ENCODE results near the gene PITPNC1.
"Not testable (repeated sequence)": the region's sequence is repeated elsewhere in the genome, so short reads cannot be mapped to it uniquely, and the experiment has no call there.

PITPNC1 gene

DNA sequence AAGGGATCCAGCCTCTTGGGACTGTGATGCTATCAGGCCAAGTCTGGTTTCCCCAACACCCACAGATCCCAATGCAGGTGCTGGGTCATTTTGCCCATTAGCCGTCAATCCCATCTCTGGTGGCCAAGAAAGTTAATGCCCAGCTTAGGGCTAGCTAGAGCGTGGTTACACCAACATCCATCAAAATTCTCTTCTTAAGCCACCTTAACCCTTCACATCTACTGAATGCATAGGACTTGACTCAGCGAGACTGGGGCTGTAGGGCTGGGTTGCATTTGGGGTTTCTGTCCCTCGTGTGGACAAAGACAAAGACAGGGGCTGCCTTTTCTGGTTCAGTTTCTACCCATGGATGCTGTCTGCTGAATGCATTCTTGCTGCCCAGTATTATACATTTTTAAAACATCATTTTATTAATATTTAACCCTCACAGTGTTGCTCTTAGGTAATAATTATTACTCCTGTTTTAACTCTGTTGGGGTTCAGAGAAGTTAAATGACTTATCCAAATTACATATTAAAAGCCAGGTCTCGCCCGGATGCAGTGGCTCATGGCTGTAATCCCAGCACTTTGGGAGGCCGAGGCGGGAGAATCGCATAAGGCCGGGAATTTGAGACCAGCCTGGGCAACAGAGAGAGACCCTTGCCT lies 199.5 kb downstream of the PITPNC1 start:
- no peak for DNase-seq (ENCODE audit: low read depth, low spot score)

DNA sequence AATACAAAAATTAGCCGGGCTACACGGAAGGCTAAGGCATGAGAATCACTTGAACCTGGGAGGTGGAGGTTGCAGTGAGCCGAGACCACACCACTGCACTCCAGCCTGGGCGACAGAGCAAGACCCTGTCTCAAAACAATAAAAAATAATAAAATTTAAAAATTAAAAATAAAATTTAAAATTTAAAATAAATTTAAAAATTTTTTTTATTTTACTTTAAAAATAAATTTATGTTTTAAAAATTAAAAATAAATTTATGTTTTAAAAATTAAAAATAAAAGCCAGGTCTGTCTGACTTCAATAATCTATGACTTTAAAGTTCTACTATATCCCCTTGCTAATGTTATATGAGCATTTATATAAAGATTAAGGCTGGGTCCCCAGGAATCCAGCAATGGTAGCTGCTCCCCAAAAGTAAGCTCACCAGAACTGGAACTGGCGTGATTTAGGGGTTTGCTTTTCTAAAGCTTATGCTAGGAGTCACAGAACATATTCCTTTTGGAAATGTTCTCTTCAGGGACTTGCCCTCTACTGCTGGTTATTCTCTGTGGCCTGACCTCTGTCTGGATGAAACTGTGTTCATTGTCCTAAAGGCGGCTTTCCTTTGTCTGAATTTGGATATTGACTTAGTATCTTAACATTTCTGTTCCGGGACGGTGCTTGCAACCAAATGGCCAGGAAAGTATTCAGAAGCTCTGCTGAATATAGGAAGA lies 200.5 kb downstream of the PITPNC1 start:
- DNase-seq (ENCODE audit: low read depth, low spot score), result no peak

GRCh38 chr17:67578142-67578457 lies 201.0 kb downstream of the PITPNC1 start:
- no peak for DNase-seq (ENCODE audit: low read depth, low spot score)

GRCh38 chr17:67578679-67579405 lies 201.8 kb downstream of the PITPNC1 start:
- DNase-seq (ENCODE audit: low read depth, low spot score), result not testable (repeated sequence)

DNA sequence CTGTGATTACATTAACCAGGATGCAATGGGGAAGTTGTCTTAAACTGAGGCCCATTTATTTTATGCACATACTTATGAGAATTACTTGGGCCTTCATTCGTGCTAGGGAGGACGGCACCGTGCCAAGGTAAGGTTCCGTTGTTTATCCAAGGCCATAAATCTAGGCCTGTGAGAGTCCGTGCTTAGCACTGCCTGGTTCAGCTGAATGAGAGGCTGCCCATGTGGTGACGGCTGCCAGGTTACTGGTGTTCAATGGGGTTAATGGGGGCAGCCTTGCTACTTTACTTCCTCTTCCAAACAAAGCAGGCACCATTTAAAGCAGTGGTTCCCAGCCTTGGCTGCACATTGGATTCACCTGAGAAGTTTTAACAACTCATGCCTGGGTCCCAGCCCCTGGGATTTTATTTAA lies 205.6 kb downstream of the PITPNC1 start:
- no peak for DNase-seq (ENCODE audit: low read depth, low spot score)

- DNase-seq (ENCODE audit: low read depth, low spot score), result no peak
Measured at GRCh38 chr17:67585077-67585602, 208.1 kb downstream of the PITPNC1 start.

- no peak for DNase-seq (ENCODE audit: low read depth, low spot score)
Measured at GRCh38 chr17:67588326-67588725, 211.2 kb downstream of the PITPNC1 start.

DNA sequence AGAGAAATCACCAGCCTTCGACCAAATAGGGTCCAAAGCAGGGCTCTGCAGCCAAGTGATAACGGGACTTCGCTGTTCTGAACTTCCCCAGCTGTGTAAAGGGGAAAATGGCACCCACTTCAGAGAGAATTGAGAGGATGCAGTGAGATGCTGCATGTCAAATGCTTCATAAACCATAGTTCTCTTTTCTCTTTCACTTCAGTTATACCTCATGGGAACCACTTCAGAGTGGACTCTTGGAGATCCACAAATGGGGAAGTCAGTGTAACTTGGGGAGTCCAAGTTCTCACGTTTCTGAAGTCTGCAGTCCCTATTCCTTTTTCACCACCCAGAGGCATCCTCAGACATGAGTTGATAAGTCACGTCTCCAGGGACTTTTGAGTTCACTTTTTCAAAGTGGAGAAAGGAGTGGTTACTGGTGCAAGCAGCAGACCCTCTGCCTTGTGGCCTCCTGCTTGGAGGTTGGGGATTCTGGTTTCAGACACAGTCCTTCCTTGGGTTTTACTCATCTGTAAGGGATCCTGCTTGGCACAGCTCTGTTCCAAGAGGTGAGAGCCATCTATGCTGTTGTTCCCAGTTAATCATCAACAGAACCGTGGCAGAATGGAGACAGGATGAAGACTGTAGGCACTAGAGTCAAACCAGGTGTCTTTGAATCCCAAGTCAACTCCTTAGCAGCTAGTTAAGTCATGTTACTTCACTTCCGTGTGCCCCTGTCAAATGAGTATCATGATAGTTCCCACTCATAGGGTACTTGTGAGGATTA lies 217.2 kb downstream of the PITPNC1 start:
- no peak for DNase-seq (ENCODE audit: low read depth, low spot score)

GRCh38 chr17:67600408-67600807 lies 223.3 kb downstream of the PITPNC1 start:
- no peak for DNase-seq (ENCODE audit: low read depth, low spot score)

- DNase-seq (ENCODE audit: low read depth, low spot score), result no peak
Measured at GRCh38 chr17:67601897-67602296, 224.8 kb downstream of the PITPNC1 start.

GRCh38 chr17:67602444-67602843 lies 225.4 kb downstream of the PITPNC1 start:
- no peak for DNase-seq (ENCODE audit: low read depth, low spot score)

DNA sequence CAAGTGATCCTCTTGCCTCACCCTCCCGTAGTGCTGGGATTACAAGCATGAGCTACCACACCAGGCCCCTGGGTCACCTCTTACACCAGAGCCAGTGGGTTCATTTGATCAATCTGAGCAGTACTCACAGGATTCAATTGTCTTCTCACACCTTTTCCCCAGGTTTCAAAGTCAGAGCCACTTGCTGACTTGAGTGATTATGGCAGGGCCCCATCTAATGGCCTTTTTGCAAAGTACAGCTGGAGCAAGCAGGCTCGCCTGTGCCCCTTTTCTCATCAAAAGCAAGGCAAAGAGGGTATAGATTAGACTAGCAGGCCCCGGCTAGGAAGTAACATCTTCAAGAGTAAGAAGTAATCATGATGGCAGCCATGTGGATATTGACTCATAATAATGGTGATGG lies 225.9 kb downstream of the PITPNC1 start:
- DNase-seq (ENCODE audit: low read depth, low spot score), result peak; percentile 63

DNA sequence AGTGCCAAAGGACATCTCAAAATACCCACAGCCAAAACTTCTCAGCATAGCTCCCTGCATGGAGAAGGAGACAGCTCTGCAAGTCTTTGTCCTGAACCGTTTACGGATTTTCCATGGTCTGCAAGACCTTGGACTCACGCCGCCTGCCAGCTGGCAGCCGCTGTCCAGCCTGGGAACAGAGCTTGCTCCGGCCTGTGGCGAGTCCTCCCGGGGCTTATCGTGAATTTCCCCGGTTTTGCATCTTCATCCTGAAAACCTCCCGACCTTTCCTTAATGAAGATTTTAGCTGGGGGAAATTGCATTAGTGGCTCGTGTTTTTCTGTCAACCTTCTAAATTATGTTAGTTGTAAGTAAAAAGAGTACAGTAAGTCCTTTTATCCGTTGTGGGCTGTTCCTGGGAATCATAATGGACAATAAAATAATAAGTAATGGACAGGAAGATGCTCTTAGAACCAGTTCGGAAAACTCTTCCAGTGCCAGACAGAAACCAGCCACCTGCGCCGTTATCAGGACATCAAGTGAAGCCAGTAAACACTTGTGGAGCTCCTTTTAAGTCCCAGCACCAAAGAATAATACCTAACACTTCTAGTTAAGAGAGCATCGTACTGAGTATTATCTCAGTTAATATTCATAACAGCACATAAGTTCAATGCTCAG lies 228.3 kb downstream of the PITPNC1 start:
- DNase-seq (ENCODE audit: low read depth, low spot score), result peak; percentile 61

DNA sequence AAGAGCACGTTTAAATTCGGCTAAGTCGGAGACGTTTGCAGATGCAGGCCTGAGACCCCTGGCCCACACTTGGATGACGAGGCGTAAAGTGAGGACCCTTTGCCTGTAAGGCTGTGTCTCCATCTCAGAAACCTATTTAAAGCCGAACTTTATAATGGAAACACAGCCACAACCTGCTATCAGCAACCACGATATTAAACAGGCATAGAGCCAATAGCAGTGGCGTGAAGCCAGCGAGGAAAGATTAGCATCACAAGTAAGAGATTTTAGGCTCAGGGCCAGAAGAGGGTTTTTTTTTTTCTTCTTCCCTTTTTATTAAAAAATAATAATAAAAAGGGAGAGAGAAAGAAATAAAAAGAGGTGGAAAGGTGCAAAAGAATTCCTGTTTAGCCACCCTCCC lies 229.4 kb downstream of the PITPNC1 start:
- DNase-seq (ENCODE audit: low read depth, low spot score), result peak; percentile 67

DNA sequence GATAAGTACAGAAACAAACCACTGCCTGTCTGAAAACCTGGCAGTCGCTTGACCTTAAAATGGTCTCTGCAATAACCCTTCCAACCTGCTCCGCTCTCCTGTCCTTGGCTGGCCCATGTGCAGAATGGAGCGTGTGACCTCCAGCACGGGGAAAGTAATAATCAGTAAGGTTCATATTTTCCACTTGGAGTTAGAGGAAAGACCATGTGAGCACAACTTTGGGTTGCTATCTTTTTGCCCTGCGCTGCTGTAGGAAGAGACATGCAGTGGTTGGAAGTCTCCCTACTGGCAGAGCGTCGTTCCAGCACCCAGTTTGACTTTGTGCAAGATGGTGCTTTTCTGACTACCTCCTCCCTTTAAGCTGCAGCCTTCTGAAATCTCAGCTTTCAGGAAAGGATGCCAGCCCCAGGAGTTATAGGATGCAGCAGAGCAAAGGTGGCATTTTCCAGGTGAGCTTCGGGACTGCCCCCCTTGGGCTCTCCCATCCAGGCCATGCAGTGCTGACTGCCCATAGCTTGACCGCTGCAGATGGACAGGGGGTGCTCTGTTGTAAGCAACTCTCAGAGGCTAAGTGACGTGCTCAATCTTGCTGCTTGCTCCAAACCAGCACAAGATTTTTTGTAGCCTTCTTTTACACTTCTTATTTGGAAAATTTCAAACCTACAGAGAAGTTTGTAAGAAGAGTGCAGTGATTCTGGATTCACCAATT lies 230.0 kb downstream of the PITPNC1 start:
- DNase-seq (ENCODE audit: low read depth, low spot score), result no peak

GRCh38 chr17:67610061-67610460 lies 233.0 kb downstream of the PITPNC1 start:
- DNase-seq (ENCODE audit: low read depth, low spot score), result no peak

- DNase-seq (ENCODE audit: low read depth, low spot score), result no peak
Measured at GRCh38 chr17:67613961-67614360, 236.9 kb downstream of the PITPNC1 start.

- DNase-seq (ENCODE audit: low read depth, low spot score), result peak; percentile 56
Measured at GRCh38 chr17:67615011-67615561, 238.0 kb downstream of the PITPNC1 start.

DNA sequence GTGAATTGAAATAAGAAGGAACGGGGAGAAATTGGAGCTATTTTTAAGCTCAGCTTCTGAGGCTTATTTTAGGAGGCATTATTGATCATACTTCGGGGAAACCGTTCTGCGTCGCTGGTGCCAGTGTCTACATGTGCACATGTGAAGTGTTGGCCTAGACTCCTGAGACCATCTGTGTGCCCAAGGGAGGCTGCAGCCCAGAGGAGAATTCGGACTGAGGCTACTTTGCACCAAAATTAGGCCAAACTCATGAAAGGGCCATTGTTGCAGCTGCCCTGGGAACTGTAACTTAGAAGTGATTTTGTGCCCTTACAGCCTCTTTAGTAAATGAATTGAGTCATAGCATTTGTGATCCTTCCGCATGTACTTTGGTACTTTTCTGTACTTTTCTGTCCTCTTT lies 238.7 kb downstream of the PITPNC1 start:
- no peak for DNase-seq (ENCODE audit: low read depth, low spot score)

- DNase-seq (ENCODE audit: low read depth, low spot score), result no peak
Measured at GRCh38 chr17:67617304-67617899, 240.3 kb downstream of the PITPNC1 start.

Measured in astrocyte of the hippocampus (primary cell).